Measurements from ENCODE around the gene WDR20. TPM values are rescaled to one million over a fixed set of nuclear protein-coding genes. Genes with fewer than 3 reads are reported as not detected.

Gene WDR20
- total RNA-seq, 1 experiment from 2014 or later: 23.8 TPM

DNA sequence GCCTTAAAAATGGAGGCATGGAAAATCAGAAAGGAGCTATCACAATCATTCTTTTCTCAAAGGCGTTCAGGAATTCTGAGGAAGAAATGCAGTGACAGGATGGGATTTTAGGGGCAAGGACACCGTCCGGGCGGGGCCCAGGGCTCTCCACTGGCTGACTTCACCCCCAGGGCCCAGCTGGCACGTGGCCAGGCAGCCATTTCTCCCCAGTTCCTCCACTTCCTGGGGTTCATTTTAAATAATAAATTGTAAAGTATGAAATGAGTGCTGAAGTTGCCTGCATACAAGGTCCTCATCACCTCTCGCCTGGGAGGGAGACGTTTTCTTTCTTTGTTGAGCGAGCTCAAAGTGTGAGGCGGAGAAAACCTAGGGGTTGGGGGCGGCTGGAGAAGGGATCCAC lies 73.8 kb downstream of the WDR20 start:
- no TSS peak for BruUV-seq (replicated peaks)
- no peak overlapping the region for H3K27ac Mint-ChIP-seq (ENCODE audit: low read depth, unreplicated experiment)
- H3K9me3 Mint-ChIP-seq (ENCODE audit: unreplicated experiment): no peaks in the 10 kb centered on the region
- ChIA-PET CTCF (interaction anchor here (0.7 to 1.2 kb wide), 3 partner anchors 23 to 388 kb away, joined by 3 to 6 read pairs (median 3); no protein-coding TSS in a partner anchor), POLR2A (interaction anchor here (0.6 to 0.8 kb wide), 2 partner anchors 123 to 149 kb away, joined by 3 read pairs; no protein-coding TSS in a partner anchor)
- no peak overlapping the region for H3K4me3 Mint-ChIP-seq (ENCODE audit: unreplicated experiment)
- no peaks in the 10 kb centered on the region for H3K27me3 Mint-ChIP-seq (ENCODE audit: insufficient read depth, unreplicated experiment)
- no peaks in the 10 kb centered on the region for H3K4me1 Mint-ChIP-seq (ENCODE audit: insufficient read depth, unreplicated experiment)
- TF ChIP-seq CTCF (IDR thresholded peaks at IDR 0.05; ENCODE audit: unreplicated experiment): no peak
- no peak for DNase-seq (ENCODE audit: unreplicated experiment)
- intact Hi-C loops (cut with micrococcal nuclease): no loop called here
- H3K36me3 Mint-ChIP-seq (ENCODE audit: insufficient read depth, unreplicated experiment): peaks cover 21% of the 10 kb centered on the region

DNA sequence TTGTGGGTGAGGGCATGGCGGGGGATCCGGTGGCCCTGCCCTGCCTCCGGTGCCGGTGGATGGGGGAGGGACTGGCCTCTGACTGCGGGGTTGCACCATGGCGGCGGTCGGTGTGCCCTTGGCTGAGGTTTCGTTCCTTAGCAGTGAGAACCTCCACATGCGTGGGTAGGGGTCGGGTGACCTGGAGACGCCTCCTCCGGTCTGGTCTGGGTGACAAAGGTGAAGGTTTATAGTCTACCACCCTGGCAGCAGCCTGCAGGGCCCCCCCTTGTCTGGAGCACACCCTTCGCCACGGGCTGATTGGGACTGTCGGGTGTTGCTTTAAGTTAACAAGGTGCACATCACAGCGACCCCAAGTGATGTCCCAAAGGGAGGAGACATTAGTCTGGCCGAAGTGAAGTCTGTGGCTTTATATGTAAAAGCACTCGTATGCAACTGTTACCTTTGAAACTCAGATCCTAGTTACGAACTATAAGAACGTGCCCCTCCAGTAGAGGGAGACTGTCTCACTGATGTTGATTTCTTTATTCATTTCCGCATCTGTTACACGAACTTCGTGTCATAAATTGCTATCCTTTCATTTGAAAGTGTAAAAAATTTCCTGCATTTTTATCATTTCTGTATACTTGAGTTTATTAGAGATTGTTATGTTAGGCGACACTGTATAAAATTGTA lies 74.4 kb downstream of the WDR20 start:
- BruUV-seq (replicated peaks): no TSS peak
- no peaks in the 10 kb centered on the region for H3K4me1 Mint-ChIP-seq (ENCODE audit: insufficient read depth, unreplicated experiment)
- H3K36me3 Mint-ChIP-seq (ENCODE audit: insufficient read depth, unreplicated experiment): peaks cover 18% of the 10 kb centered on the region
- H3K9me3 Mint-ChIP-seq (ENCODE audit: unreplicated experiment): no peaks in the 10 kb centered on the region
- no peak overlapping the region for H3K27ac Mint-ChIP-seq (ENCODE audit: low read depth, unreplicated experiment)
- no peaks in the 10 kb centered on the region for H3K27me3 Mint-ChIP-seq (ENCODE audit: insufficient read depth, unreplicated experiment)
- no peak overlapping the region for H3K4me3 Mint-ChIP-seq (ENCODE audit: unreplicated experiment)
- TF ChIP-seq CTCF (IDR thresholded peaks at IDR 0.05; ENCODE audit: unreplicated experiment): no peak
- ChIA-PET CTCF (no interaction called here), POLR2A (interaction anchor here (0.6 kb wide), 1 partner anchor 149 kb away, joined by 3 read pairs; the partner anchor contains the start of genes CINP and TECPR2)
- no peak for DNase-seq (ENCODE audit: unreplicated experiment)
- intact Hi-C loops (cut with micrococcal nuclease): no loop called here

GRCh38 chr14:102215071-102215470 lies 75.4 kb downstream of the WDR20 start:
- ChIA-PET POLR2A (no interaction called here), CTCF (interaction anchor here (0.6 to 0.7 kb wide), 2 partner anchors 9 to 404 kb away, joined by 3 to 4 read pairs; no protein-coding TSS in a partner anchor)
- H3K9me3 Mint-ChIP-seq (ENCODE audit: unreplicated experiment): no peaks in the 10 kb centered on the region
- no peaks in the 10 kb centered on the region for H3K4me1 Mint-ChIP-seq (ENCODE audit: insufficient read depth, unreplicated experiment)
- H3K4me3 Mint-ChIP-seq (ENCODE audit: unreplicated experiment): no peak overlapping the region
- TF ChIP-seq CTCF (IDR thresholded peaks at IDR 0.05; ENCODE audit: unreplicated experiment): no peak
- peaks cover 10% of the 10 kb centered on the region for H3K36me3 Mint-ChIP-seq (ENCODE audit: insufficient read depth, unreplicated experiment)
- intact Hi-C loops (cut with micrococcal nuclease): no loop called here
- no peak overlapping the region for H3K27ac Mint-ChIP-seq (ENCODE audit: low read depth, unreplicated experiment)
- H3K27me3 Mint-ChIP-seq (ENCODE audit: insufficient read depth, unreplicated experiment): no peaks in the 10 kb centered on the region
- BruUV-seq (replicated peaks): no TSS peak
- no peak for DNase-seq (ENCODE audit: unreplicated experiment)

- TF ChIP-seq CTCF (IDR thresholded peaks at IDR 0.05; ENCODE audit: unreplicated experiment): no peak
- ChIA-PET POLR2A (no interaction called here), CTCF (interaction anchor here (0.7 kb wide), 1 partner anchor 403 kb away, joined by 4 read pairs; no protein-coding TSS in a partner anchor)
- Mint-ChIP-seq H3K4me1 (ENCODE audit: insufficient read depth, unreplicated experiment) (no peaks in the 10 kb centered on the region), H3K4me3 (ENCODE audit: unreplicated experiment) (no peak overlapping the region), H3K27me3 (ENCODE audit: insufficient read depth, unreplicated experiment) (no peaks in the 10 kb centered on the region), H3K36me3 (ENCODE audit: insufficient read depth, unreplicated experiment) (peaks cover 10% of the 10 kb centered on the region), H3K9me3 (ENCODE audit: unreplicated experiment) (no peaks in the 10 kb centered on the region), H3K27ac (ENCODE audit: low read depth, unreplicated experiment) (no peak overlapping the region)
- intact Hi-C loops (cut with micrococcal nuclease): no loop called here
- no TSS peak for BruUV-seq (replicated peaks)
- DNase-seq (ENCODE audit: unreplicated experiment): no peak
These were observed 76.0 kb downstream of the WDR20 start for GRCh38 chr14:102215576-102216250.

All from MCF 10A (cell line).